CD14-positive monocyte (primary cell): ENCODE data around the gene CACNA1B. TPM values are rescaled to one million over a fixed set of nuclear protein-coding genes. Genes with fewer than 3 reads are reported as not detected.

Experiments
- DNase-seq, 3 donors: peaks; one replicate each; pipeline ENCODE4 v3.0.0-alpha.2; 2011 to 2022
- H2AFZ ChIP-seq: 2 replicates; pipeline ENCODE4 v1.6.0; 2012; ENCODE audit warnings: mild to moderate bottlenecking, low read depth, low read length, inconsistent platforms; ENCODE audit not compliant: insufficient read depth, poor library complexity, severe bottlenecking
- H3K27ac ChIP-seq, 2 donors: 1 replicate in 1 of 2; 2 replicates in 1 of 2; pipeline ENCODE4 v1.5.1; 2012 to 2013; ENCODE audit warnings: low read length in 2 of 2, control low read depth in 1 of 2, inconsistent platforms in 1 of 2, low read depth in 1 of 2, mild to moderate bottlenecking in 1 of 2
- H3K27me3 ChIP-seq, 2 donors: one replicate each; pipeline versions ENCODE4 v1.6.0 to v1.6.1; 2011 to 2013; ENCODE audit warnings: low read length in 2 of 2; ENCODE audit not compliant: control insufficient read depth in 2 of 2, insufficient read depth in 2 of 2
- H3K36me3 ChIP-seq, 2 donors: replicated peaks in 1 of 2; 1 replicate in 1 of 2; 2 replicates in 1 of 2; pipeline versions ENCODE4 v1.5.1 to v1.6.1; 2012 to 2013; ENCODE audit warnings: low read length in 2 of 2, control low read depth in 1 of 2, inconsistent platforms in 1 of 2, mild to moderate bottlenecking in 1 of 2; ENCODE audit not compliant: insufficient read depth in 2 of 2, control insufficient read depth in 1 of 2
- H3K4me1 ChIP-seq, 2 donors: 1 replicate in 1 of 2; 2 replicates in 1 of 2; pipeline versions ENCODE4 v1.5.1 to v1.6.1; 2012 to 2013; ENCODE audit warnings: low read length in 2 of 2, control low read depth in 1 of 2, inconsistent platforms in 1 of 2, mild to moderate bottlenecking in 1 of 2, moderate library complexity in 1 of 2; ENCODE audit not compliant: insufficient read depth in 2 of 2, control insufficient read depth in 1 of 2
- H3K4me2 ChIP-seq: replicated peaks from 2 replicates; pipeline ENCODE3; 2012; ENCODE audit warnings: low read length, moderate library complexity, mild to moderate bottlenecking; ENCODE audit not compliant: poor library complexity, severe bottlenecking; ENCODE audit errors: extremely low read depth
- H3K4me3 ChIP-seq, 3 experiments: fragments of 200-600 bp in 1 of 3; sonication (generic) in 1 of 3; replicated peaks in 1 of 3; 1 replicate in 2 of 3; 2 replicates in 1 of 3; pipeline ENCODE4 v1.5.1; 2011 to 2013; ENCODE audit warnings: low read length in 3 of 3, mild to moderate bottlenecking in 3 of 3, control low read depth in 2 of 3, low read depth in 2 of 3, inconsistent platforms in 1 of 3, moderate library complexity in 1 of 3
- H3K79me2 ChIP-seq: 2 replicates; pipeline ENCODE4 v1.6.0; 2012; ENCODE audit warnings: mild to moderate bottlenecking, control low read depth, inconsistent platforms, low read length, moderate library complexity; ENCODE audit not compliant: insufficient read depth
- H3K9ac ChIP-seq: 2 replicates; pipeline ENCODE4 v1.6.0; 2017; ENCODE audit warnings: low read length, mild to moderate bottlenecking; ENCODE audit not compliant: insufficient read depth, poor library complexity, severe bottlenecking
- H3K9me3 ChIP-seq, 2 donors: replicated peaks in 1 of 2; 1 replicate in 1 of 2; 2 replicates in 1 of 2; pipeline versions ENCODE4 v1.5.1 to v1.6.1; 2012 to 2013; ENCODE audit warnings: low read length in 2 of 2, control low read depth in 1 of 2; ENCODE audit not compliant: control insufficient read depth in 1 of 2, insufficient read depth in 1 of 2
- H4K20me1 ChIP-seq: 2 replicates; pipeline ENCODE4 v1.6.0; 2012; ENCODE audit warnings: mild to moderate bottlenecking, low read length, control low read depth, moderate library complexity; ENCODE audit not compliant: insufficient read depth
- H3K27ac Mint-ChIP-seq, 7 donors: one replicate each; pipeline ENCODE4 v1.8.0; 2020; ENCODE audit warnings: mild to moderate bottlenecking in 7 of 7, mixed read lengths in 7 of 7, moderate library complexity in 6 of 7, inconsistent platforms in 2 of 7
- H3K27me3 Mint-ChIP-seq, 3 donors: one replicate each; pipeline ENCODE4 v1.8.0; 2021 to 2022; ENCODE audit warnings: low read depth in 3 of 3, mild to moderate bottlenecking in 3 of 3, mixed read lengths in 3 of 3, moderate library complexity in 3 of 3, inconsistent platforms in 1 of 3
- H3K36me3 Mint-ChIP-seq, 2 donors: one replicate each; pipeline ENCODE4 v1.8.0; 2020; ENCODE audit warnings: mixed read lengths in 2 of 2, inconsistent platforms in 1 of 2, mild to moderate bottlenecking in 1 of 2
- H3K4me1 Mint-ChIP-seq: one replicate; pipeline ENCODE4 v1.8.0; 2020; ENCODE audit warnings: mild to moderate bottlenecking, mixed read lengths
- H3K4me3 Mint-ChIP-seq, 2 donors: one replicate each; pipeline ENCODE4 v1.8.0; 2020; ENCODE audit warnings: mild to moderate bottlenecking in 2 of 2, mixed read lengths in 2 of 2, moderate library complexity in 1 of 2
- H3K9me3 Mint-ChIP-seq, 7 donors: one replicate each; pipeline ENCODE4 v1.8.0; 2020 to 2022; ENCODE audit warnings: mixed read lengths in 7 of 7, mild to moderate bottlenecking in 6 of 7, moderate library complexity in 6 of 7, inconsistent platforms in 2 of 7
- WGBS: methylation state at CpG from one replicate; pipeline ENCODE4 v1.1.5; 2013; ENCODE audit warnings: missing lambda C conversion rate; ENCODE audit not compliant: insufficient coverage; 5-methylcytosine and 5-hydroxymethylcytosine counted together
- intact Hi-C, 2 donors: fragments of 100-400 bp; cut with micrococcal nuclease; formaldehyde crosslinking; loops; one replicate each; pipeline versions ENCODE4 v1.15.0 to v1.15.1; 2023
- polyA plus RNA-seq, 3 donors: library from polyadenylated mRNA; depleted of rRNA in 1 of 3; unstranded in 2 of 3; stranded (reverse) in 1 of 3; fragments of 300-500 nt in 2 of 3; fragments of >200 nt in 1 of 3; fragmentation: Illumina TruSeq in 2 of 3; gene quantifications; 1 replicate in 2 of 3; 2 replicates in 1 of 3; pipeline ENCODE4 v1.2.3, GENCODE V29; 2012 to 2021
- TF ChIP-seq, protein P1 (sequence below): fragments of 200-600 bp; IDR thresholded peaks from one replicate; pipeline ENCODE4 v1.8.0; 2022; ENCODE audit warnings: antibody characterized with exemption, mild to moderate bottlenecking

CACNA1B gene
- polyA plus RNA-seq, 3 donors = not detected

DNA sequence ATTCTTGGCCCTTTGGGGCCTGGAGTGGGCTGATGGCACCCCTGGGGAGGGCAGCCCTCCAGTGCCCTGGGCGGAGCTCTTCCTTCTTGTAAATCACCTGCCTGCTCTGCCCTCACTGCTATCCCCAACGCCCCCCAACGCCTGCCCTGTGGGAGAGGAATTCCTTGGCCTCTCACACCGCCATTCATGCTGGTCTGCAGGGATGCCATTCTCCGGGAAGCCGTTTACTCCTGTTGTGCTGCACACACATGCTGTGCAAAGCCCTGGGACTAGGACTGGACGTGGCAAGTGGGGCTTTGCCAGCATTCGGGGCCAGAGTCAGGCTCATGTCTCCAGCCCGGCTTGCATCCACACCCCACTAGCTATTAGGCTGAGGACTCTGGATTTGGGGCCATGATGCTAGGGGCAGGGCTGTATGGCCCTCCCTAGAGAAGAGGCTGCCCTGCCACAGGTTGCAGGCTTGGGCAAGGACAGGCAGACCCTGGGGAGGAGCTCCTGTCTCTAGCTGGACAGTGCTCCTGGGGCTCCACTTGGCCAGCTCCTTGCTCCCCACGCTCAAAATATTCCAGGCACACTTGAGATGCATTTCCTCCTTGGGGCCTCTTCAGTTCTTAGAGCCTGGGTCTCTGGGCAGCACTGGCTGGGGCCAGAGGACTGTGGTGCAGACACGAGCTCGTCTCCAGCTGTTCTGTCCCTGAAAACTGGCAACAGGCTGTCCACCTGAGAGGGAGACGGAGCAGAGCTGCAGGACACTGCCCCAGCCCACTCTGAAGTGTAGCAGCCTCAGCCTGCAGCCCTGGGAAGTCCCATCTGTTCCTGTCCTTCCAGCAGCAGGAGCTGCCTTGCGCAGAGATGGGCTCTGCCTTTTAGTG lies 226.9 kb downstream of the CACNA1B start:
- no peak overlapping the region for H3K4me3 Mint-ChIP-seq
- Histone ChIP-seq H4K20me1 (no peaks in the 10 kb centered on the region), H3K9me3 (no peaks in the 10 kb centered on the region), H3K4me1 (no peaks in the 10 kb centered on the region), H3K36me3 (no peaks in the 10 kb centered on the region), H3K27ac (no peak overlapping the region), H3K9ac (no peak overlapping the region), H3K4me2 (no peak overlapping the region), H2AFZ (no peak overlapping the region), H3K4me3 (no peak overlapping the region), H3K79me2 (no peaks in the 10 kb centered on the region), H3K27me3 (peaks cover 0 to 3% of the 10 kb centered on the region in 2 donors)
- H3K36me3 Mint-ChIP-seq = no peaks in the 10 kb centered on the region
- TF ChIP-seq, protein P1, sequence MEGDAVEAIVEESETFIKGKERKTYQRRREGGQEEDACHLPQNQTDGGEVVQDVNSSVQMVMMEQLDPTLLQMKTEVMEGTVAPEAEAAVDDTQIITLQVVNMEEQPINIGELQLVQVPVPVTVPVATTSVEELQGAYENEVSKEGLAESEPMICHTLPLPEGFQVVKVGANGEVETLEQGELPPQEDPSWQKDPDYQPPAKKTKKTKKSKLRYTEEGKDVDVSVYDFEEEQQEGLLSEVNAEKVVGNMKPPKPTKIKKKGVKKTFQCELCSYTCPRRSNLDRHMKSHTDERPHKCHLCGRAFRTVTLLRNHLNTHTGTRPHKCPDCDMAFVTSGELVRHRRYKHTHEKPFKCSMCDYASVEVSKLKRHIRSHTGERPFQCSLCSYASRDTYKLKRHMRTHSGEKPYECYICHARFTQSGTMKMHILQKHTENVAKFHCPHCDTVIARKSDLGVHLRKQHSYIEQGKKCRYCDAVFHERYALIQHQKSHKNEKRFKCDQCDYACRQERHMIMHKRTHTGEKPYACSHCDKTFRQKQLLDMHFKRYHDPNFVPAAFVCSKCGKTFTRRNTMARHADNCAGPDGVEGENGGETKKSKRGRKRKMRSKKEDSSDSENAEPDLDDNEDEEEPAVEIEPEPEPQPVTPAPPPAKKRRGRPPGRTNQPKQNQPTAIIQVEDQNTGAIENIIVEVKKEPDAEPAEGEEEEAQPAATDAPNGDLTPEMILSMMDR = no peak
- intact Hi-C loops = no loop called here
- H3K27ac Mint-ChIP-seq = no peak overlapping the region
- peaks cover 0 to 2% (median 0%) of the 10 kb centered on the region in 7 donors for H3K9me3 Mint-ChIP-seq
- 93% methylated on average over 9 of the region's 14 CpGs for WGBS
- peak in 1 of 3 donors; percentile 1 for DNase-seq
- peaks cover 9 to 12% (median 10%) of the 10 kb centered on the region in 3 donors for H3K27me3 Mint-ChIP-seq
- no peaks in the 10 kb centered on the region for H3K4me1 Mint-ChIP-seq

DNA sequence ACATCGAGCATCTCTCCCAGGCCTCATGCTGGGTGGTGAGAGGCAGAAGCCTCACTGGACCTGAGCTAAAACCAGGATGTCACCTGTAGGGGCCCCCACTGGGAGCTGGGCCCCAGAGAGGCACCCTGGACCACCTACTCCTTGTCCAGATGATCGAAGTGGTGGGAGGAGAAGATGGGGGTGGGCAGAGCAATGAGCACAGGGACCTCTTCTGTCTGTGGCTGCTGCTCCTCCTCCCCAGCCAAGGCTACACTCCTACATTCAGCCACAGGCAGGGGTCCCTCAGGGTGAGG lies 227.5 kb downstream of the CACNA1B start:
- no peaks in the 10 kb centered on the region for H3K36me3 ChIP-seq
- no peaks in the 10 kb centered on the region for H4K20me1 ChIP-seq
- H3K4me3 ChIP-seq = no peak overlapping the region
- H3K27me3 ChIP-seq = peaks cover 0 to 4% of the 10 kb centered on the region in 2 donors
- WGBS = 86% methylated on average over 1 of the region's 2 CpGs
- Mint-ChIP-seq H3K27me3 (peaks cover 9 to 12% (median 10%) of the 10 kb centered on the region in 3 donors), H3K4me3 (no peak overlapping the region), H3K9me3 (peaks cover 0 to 2% (median 0%) of the 10 kb centered on the region in 7 donors), H3K27ac (no peak overlapping the region), H3K4me1 (no peaks in the 10 kb centered on the region), H3K36me3 (no peaks in the 10 kb centered on the region)
- H3K79me2 ChIP-seq = no peaks in the 10 kb centered on the region
- no peaks in the 10 kb centered on the region for H3K9me3 ChIP-seq
- TF ChIP-seq, protein P1 = no peak
- DNase-seq = no peak
- intact Hi-C loops = no loop called here
- no peak overlapping the region for H2AFZ ChIP-seq
- H3K9ac ChIP-seq = no peak overlapping the region
- H3K4me1 ChIP-seq = no peaks in the 10 kb centered on the region
- H3K4me2 ChIP-seq = no peak overlapping the region
- H3K27ac ChIP-seq = no peak overlapping the region
